Measurements from ENCODE around the gene PRKCE. TPM values are rescaled to one million over a fixed set of nuclear protein-coding genes. Genes with fewer than 3 reads are reported as not detected.

PRKCE gene
- total RNA-seq, 2 experiments from 2014 or later, result 24.9 to 26.2 TPM

- Mint-ChIP-seq H3K9me3 (no peaks in the 10 kb centered on the region), H3K4me1 (ENCODE audit: low read depth) (peaks cover 4% of the 10 kb centered on the region), H3K36me3 (ENCODE audit: low read depth) (peaks cover under 1% of the 10 kb centered on the region), H3K4me3 (no peak overlapping the region), H3K27ac (no peak overlapping the region), H3K27me3 (no peaks in the 10 kb centered on the region)
- intact Hi-C loops (cut with DNase I, micrococcal nuclease), result no loop called here
- Histone ChIP-seq H3K27ac (ENCODE audit: low read depth in 1 of 2, low read length in 2 of 2) (no peak overlapping the region), H3K36me3 (ENCODE audit: insufficient read depth, low read length) (no peaks in the 10 kb centered on the region), H3K4me3 (ENCODE audit: low read length) (no peak overlapping the region), H3K27me3 (ENCODE audit: control insufficient read depth in 1 of 2, insufficient read depth in 2 of 2, low read length in 2 of 2) (no peaks in the 10 kb centered on the region), H3K9me3 (ENCODE audit: control insufficient read depth in 1 of 2, insufficient read depth in 1 of 2, low read length in 2 of 2) (no peaks in the 10 kb centered on the region), H3K4me1 (ENCODE audit: insufficient read depth, low read length) (no peaks in the 10 kb centered on the region)
- DNase-seq, result no peak
- ATAC-seq (ENCODE audit: poor library complexity), result no peak
- no peak for TF ChIP-seq CTCF (IDR thresholded peaks at IDR 0.05)
- ChIA-PET POLR2A (interaction anchor here (0.8 kb wide), 1 partner anchor 11 kb away, joined by 3 read pairs; no protein-coding TSS in a partner anchor), CTCF (no interaction called here)
Measured at GRCh38 chr2:45851576-45852304, 200.3 kb downstream of the PRKCE start.

GRCh38 chr2:45852450-45853150 lies 201.1 kb downstream of the PRKCE start:
- no peak overlapping the region for H3K27ac ChIP-seq (ENCODE audit: low read depth in 1 of 2, low read length in 2 of 2)
- intact Hi-C loops (cut with DNase I, micrococcal nuclease), result no loop called here
- H3K36me3 ChIP-seq (ENCODE audit: insufficient read depth, low read length), result no peaks in the 10 kb centered on the region
- H3K4me1 ChIP-seq (ENCODE audit: insufficient read depth, low read length), result no peaks in the 10 kb centered on the region
- CTCF ChIA-PET, result no interaction called here
- H3K27ac Mint-ChIP-seq, result no peak overlapping the region
- no peaks in the 10 kb centered on the region for H3K9me3 Mint-ChIP-seq
- H3K27me3 ChIP-seq (ENCODE audit: control insufficient read depth in 1 of 2, insufficient read depth in 2 of 2, low read length in 2 of 2), result no peaks in the 10 kb centered on the region
- H3K36me3 Mint-ChIP-seq (ENCODE audit: low read depth), result no peaks in the 10 kb centered on the region
- H3K27me3 Mint-ChIP-seq, result no peaks in the 10 kb centered on the region
- H3K4me3 Mint-ChIP-seq, result no peak overlapping the region
- DNase-seq (no peak), ATAC-seq (ENCODE audit: poor library complexity) (no peak)
- POLR2A ChIA-PET, result interaction anchor here (0.8 kb wide), 1 partner anchor 10 kb away, joined by 3 read pairs; no protein-coding TSS in a partner anchor
- no peak overlapping the region for H3K4me3 ChIP-seq (ENCODE audit: low read length)
- H3K9me3 ChIP-seq (ENCODE audit: control insufficient read depth in 1 of 2, insufficient read depth in 1 of 2, low read length in 2 of 2), result no peaks in the 10 kb centered on the region
- H3K4me1 Mint-ChIP-seq (ENCODE audit: low read depth), result peaks cover 6% of the 10 kb centered on the region
- TF ChIP-seq CTCF (IDR thresholded peaks at IDR 0.05), result no peak

GRCh38 chr2:45855374-45855773 lies 203.9 kb downstream of the PRKCE start:
- ChIA-PET POLR2A (no interaction called here), CTCF (no interaction called here)
- no peak overlapping the region for H3K27ac ChIP-seq (ENCODE audit: low read depth in 1 of 2, low read length in 2 of 2)
- Mint-ChIP-seq H3K9me3 (no peaks in the 10 kb centered on the region), H3K4me3 (no peak overlapping the region), H3K4me1 (ENCODE audit: low read depth) (peaks cover 26% of the 10 kb centered on the region), H3K27ac (no peak overlapping the region), H3K36me3 (ENCODE audit: low read depth) (no peaks in the 10 kb centered on the region), H3K27me3 (no peaks in the 10 kb centered on the region)
- intact Hi-C loops (cut with DNase I, micrococcal nuclease), result no loop called here
- peaks cover 8% of the 10 kb centered on the region for H3K4me1 ChIP-seq (ENCODE audit: insufficient read depth, low read length)
- no peak overlapping the region for H3K4me3 ChIP-seq (ENCODE audit: low read length)
- TF ChIP-seq CTCF (IDR thresholded peaks at IDR 0.05), result no peak
- DNase-seq (no peak), ATAC-seq (ENCODE audit: poor library complexity) (no peak)
- H3K36me3 ChIP-seq (ENCODE audit: insufficient read depth, low read length), result no peaks in the 10 kb centered on the region
- H3K27me3 ChIP-seq (ENCODE audit: control insufficient read depth in 1 of 2, insufficient read depth in 2 of 2, low read length in 2 of 2), result no peaks in the 10 kb centered on the region
- H3K9me3 ChIP-seq (ENCODE audit: control insufficient read depth in 1 of 2, insufficient read depth in 1 of 2, low read length in 2 of 2), result no peaks in the 10 kb centered on the region
